GM18873 (cell line): ENCODE results near the gene TBC1D22A.

Experiments used
- ATAC-seq: cut with Tn5 transposase; IDR thresholded peaks from one replicate; pipeline ENCODE4 v1.9.1; 2021; ENCODE audit warnings: mild to moderate bottlenecking, moderate library complexity, moderate number of reproducible peaks; ENCODE audit not compliant: unreplicated experiment, low FRiP score

The TBC1D22A gene

GRCh38 chr22:46897246-46897623 is 134.8 kb downstream of the TBC1D22A start:
- ATAC-seq: no peak

- no peak for ATAC-seq
Measured at GRCh38 chr22:46900549-46900948, 138.1 kb downstream of the TBC1D22A start.

DNA sequence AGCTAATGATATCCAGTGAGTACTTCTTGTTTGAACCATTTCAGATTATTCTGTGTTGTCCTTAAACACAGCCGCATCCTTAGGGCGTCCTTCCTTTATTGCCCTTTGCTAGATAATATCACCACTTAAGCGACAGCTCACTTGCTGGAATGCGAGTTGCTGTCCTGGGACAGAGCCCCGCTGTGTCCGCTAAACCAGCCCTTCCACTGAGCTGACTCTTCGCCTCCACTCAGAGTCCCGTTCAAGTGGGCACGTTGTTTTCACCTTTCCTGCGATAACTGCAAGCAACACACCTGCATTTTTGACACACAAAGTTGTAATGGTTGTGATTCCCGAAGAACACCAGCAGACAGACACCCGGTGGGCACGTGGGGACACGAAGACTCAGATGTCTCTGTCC is 140.0 kb downstream of the TBC1D22A start:
- no peak for ATAC-seq

DNA sequence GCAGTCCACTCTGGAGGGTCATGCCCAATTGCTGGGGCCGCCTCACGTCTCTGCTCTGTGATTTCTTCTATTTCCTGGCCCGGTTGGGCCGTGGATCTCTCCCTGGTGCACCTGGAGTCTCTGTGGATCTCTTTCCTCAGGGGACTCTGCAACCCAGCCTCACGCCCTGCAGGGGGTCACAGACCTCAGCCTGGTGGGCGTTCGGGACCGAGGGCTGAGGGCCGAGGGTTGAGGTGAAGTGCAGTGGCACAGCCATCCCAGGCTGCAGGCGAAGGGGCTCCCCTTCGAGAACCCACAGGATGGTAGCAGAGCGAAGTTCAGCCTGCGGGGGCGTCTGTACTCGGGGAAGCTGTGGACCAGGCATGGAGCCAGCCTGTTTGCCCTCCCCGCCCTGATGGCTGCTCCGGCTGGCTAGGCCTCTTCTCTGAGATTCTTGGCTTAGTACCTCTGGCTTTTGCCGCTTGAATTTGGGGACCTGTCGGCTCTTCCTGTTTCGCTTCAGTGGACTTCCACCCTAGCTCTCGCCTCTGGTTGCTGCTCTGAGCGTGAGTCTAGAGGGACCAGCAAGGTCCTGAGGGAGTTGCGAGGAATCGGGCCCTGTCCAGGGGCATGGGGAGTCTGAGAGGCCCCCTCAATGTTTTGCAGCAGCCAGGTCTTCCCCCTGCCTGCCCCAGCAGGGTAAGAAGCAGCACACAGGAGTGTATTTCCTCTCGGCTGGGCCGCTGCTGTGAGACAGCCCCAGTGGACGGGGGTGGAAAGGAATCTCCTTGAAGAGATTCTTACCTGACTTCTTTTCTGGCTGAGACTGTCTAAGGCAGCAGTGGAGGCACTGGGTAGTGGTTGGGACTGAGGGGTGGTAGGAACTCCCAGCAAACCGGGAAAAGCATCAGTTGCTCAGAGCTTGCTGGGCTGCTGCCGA is 140.8 kb downstream of the TBC1D22A start:
- ATAC-seq: no peak

GRCh38 chr22:46905415-46905814 is 143.0 kb downstream of the TBC1D22A start:
- no peak for ATAC-seq

GRCh38 chr22:46905834-46906233 is 143.4 kb downstream of the TBC1D22A start:
- no peak for ATAC-seq

GRCh38 chr22:46906326-46907045 is 144.0 kb downstream of the TBC1D22A start:
- ATAC-seq: no peak

GRCh38 chr22:46907241-46908215 is 145.1 kb downstream of the TBC1D22A start:
- no peak for ATAC-seq

DNA sequence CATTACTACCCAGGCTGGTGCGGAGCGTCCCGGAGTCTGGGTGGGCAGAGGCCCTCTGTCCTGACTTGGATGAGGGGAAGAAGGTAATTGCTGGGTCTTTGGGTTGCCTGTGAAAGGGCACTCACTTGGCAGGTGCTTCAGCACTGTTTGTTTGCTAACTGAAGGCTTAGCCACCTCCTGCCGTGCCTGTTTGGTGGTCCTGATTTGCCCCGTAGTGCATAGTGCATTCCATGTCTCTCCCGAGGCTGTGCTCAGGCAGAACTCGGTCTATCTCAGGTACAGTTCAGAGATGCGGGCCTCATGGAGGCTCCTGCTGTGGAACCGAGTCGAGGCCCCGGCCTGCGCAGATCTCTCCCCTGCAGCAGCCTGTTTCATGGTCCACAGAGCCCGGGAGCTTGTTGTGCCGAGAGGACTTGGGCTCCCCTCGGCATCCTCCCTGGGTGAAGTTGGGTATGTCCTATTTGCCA is 146.2 kb downstream of the TBC1D22A start:
- ATAC-seq: no peak

DNA sequence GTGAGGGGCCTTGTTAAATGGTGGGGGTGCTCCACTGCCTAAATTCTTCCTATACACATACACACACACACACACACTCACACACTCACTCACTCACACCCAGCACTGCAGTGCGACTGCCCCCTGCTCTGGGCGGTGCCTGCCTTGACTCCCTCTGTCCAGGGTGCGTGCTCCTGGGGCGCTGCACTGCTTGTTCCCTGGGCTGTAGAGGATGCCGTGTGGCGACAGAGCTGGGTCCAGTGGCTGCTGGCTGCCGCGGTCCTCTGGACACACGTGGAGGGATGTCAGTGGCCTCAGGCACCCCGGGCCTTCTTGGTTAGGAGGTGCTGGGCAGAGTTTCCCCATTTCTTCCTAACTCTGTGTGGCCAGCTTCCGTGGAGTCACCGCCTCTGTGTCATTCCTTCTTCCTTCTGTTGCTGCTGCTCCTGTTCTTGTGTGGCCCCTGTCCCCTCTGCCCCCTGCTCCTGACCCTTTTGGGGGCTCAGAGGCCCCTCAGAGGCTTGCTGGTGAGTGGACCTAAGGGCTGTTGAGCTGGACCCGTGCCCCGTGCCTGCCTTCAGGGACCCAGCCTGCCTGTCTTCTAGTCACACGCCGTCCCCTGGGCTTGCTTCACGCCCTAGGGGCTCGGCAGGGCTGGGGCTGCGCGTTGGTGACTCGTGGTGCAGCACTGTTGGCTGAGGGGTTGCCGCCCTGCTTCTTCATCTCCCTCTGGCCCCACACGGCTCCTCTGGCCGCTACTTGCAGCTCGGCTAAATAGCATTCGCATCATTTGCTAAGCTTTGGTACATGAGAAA is 147.0 kb downstream of the TBC1D22A start:
- ATAC-seq: no peak

GRCh38 chr22:46910624-46911023 is 148.2 kb downstream of the TBC1D22A start:
- ATAC-seq: no peak

DNA sequence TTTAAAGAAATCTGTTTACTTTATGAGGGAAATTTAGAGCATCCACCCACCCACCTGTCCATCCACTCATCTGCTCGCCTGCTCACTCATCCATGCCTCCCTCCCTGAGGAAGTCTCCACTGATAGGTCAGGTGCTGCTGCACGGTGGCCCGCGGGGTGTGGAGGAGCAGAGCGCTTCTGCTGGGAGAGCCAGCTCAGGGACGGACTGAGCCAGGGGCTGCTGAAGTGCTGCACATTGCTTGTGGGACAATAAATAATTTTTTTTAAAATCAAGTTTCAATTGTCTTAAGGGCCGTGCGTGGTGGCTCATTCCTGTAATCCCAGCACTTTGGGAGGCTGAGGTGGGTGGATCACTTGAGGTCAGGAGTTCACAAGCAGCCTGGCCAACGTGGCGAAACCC is 148.9 kb downstream of the TBC1D22A start:
- ATAC-seq: no peak

DNA sequence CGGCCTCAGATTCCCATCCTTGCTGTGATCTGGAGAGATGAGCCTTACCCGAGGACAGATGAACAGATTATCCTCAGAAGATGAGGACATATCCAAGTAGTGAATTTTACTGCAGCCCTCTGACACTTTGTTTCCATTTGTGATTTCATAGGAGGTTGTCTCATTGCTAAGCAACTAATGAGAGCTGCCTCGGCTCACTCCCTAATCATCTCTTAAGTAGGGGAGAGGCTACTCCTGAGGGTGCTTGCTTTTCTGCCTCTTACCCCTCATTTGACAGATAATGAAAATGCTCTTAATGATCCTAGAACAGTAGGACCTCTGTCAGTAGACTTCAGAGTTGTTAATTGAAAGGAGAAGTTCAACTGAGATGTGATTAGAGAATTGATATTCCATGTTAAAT is 150.9 kb downstream of the TBC1D22A start:
- no peak for ATAC-seq

DNA sequence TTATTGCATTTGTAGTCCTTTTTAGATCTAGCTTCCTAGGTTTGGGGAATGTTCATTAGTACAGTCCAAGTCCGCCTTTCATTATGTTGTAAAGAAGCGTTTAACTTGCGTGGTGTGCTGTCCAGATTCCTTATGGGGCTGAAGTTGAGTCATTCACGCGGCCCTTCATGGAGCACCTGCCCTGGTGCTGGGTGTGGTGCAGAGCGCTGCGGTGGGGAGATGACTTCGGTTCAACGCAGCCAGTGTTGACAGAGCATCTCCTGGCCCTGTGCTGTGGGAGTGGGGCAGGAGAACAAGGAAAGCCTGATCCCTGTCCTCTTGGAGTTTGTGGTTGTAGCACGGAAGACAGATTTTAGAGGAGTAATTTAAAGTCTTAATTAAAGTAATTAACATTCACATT is 152.0 kb downstream of the TBC1D22A start:
- no peak for ATAC-seq

DNA sequence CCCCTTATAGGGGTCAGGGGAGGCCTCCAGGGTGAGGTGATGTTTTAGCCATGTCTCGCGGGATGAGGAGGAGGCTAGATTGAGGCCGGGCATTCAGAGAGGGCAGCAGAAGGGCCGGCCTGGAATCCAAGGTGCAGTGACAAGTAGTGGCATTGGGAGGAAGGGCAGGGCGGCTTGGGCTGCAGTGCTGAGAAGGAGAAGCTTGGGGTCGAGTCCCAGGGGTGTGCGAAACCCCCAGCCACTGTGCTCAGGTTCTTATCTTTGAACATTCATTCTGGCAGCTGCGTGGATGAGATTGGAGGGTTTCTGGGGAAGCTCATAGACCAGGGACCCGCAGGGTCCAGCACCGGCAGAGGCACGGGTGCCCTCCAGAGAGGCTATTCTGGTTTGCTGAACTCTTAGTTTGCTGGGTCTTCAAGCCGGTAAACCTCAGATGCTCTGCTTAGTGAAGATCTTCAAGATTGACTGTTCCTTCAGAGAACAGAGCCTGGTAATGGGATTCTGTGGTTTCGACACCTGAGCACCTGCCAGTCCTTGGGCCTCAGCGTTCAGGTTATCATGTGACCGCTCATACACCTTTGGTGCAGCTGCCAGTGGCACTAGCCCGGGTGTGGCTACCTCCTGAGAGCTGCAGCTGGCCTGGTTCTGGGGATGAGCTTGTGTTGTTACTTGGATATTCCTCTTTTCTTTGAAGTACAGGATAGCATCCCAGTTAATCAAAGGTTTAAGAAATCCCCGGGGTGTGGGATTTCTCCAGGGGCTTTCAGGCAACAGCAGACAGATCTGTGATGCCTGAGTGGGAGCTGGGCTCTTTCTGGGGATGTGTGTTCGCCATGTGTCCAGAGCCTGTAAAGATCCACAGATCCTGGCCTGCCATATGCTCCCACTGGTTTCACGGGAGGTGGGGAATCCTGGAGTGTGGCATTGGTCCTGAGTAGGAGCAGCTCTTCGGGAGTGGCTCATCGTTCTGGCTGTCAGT is 152.8 kb downstream of the TBC1D22A start:
- no peak for ATAC-seq

DNA sequence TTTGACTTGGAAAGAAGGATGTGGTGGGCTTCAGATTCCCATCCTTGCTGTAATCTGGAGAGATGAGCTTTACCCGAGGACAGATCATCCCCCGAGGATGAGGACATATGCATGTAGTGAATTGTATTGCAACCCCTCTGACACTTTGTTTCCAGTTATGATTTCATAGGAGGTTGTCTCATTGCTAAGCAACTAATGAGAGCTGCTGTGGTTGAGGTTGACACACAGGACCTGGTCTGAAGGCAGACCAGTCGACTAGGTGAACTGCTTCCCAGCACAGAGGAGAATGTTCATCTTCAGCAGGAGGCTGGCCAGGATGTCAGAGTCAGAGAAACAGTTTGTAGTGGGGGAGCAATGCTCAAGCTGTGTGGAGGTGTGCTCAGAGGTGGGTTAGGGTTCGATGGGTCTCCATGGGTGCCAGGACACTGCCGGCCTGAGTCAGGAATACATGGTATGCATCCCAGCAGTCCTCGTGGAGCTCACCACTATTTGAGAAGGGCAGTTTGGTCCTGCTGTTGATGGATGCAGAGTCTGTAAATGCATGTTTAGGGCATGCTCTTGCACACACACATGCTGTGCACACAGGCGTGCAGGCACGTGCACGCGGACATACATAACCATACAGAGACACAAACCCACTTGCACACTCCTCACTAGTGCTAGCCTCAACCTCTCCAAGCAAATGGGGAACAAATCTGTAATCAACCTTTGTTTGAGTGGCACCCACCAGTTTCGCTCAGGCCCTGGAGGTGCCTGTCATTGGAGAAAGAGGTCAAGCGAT is 153.7 kb downstream of the TBC1D22A start:
- ATAC-seq: no peak

DNA sequence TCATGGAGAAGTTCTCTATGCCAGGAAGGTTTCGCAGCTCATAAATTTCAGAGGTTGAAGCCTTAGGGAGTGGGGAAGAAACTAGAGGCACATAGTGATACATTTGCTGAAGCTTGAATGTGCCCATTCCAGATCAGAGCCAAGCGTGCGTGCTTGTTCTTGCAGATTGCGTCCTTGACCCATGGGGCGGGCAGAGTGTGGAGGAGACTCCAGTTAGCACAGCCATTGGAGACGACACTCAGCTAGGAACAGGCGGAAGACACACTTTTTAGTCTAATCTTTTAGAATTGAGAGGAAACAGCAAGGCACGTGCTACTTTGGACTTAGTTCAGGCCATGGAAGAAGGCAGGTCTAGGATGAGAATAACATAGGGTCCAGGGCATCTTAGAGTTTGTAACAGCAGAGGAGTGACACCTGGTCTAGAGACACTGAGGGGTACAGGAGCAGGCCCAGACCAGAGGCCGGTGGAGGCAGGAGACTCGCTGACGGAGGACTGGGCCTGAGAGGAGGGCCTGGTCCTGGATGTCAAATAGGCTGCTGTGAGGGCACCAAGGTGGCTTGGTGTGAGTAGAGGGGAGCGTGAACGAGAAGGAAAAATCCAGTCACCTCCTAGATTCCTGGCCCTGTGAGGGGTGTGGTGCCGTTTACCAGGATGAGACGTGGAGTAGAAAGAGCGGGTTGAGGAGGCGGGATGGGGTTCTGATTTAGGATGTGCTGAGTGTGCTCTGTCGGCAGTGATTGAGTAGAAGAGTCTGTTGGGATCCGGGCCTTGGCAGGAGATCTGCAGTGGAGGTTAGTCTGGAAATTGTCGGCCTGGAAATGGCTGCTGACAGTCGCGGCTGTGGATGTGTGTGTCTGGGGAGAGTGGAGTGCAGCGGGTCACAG is 154.7 kb downstream of the TBC1D22A start:
- no peak for ATAC-seq
